MM.1S (cell line): Measurements from ENCODE around the gene CD302.
"Not testable (repeated sequence)": the region's sequence is repeated elsewhere in the genome, so short reads cannot be mapped to it uniquely, and the experiment has no call there.

ENCODE experiments used
- DNase-seq: peaks from one replicate; pipeline ENCODE4 v3.0.0-alpha.2; 2015
- H2AFZ ChIP-seq: fragments of 300-600 bp; sonication (generic); 2 replicates; pipeline ENCODE4 v1.6.0; 2016; ENCODE audit warnings: antibody characterized with exemption, low read length
- H3F3A ChIP-seq: fragments of 300-600 bp; sonication (generic); 2 replicates; pipeline ENCODE4 v1.6.1; 2016; ENCODE audit warnings: mild to moderate bottlenecking, antibody characterized with exemption, low read length, moderate library complexity, mixed read lengths; ENCODE audit not compliant: insufficient read depth
- H3K27ac ChIP-seq: fragments of 300-600 bp; sonication (generic); 2 replicates; pipeline ENCODE4 v1.5.1; 2016; ENCODE audit warnings: mild to moderate bottlenecking, low read length
- H3K27me3 ChIP-seq: fragments of 300-600 bp; sonication (generic); replicated peaks from 2 replicates; pipeline ENCODE4 v1.6.0; 2016; ENCODE audit warnings: low read length; ENCODE audit not compliant: insufficient read depth
- H3K36me3 ChIP-seq: fragments of 300-600 bp; sonication (generic); replicated peaks from 2 replicates; pipeline ENCODE4 v1.6.1; 2016; ENCODE audit warnings: mild to moderate bottlenecking, low read length, mixed read lengths; ENCODE audit not compliant: insufficient read depth
- H3K4me1 ChIP-seq: fragments of 300-600 bp; sonication (generic); 2 replicates; pipeline ENCODE4 v1.6.1; 2016; ENCODE audit warnings: low read length, mixed read lengths
- H3K4me2 ChIP-seq: fragments of 300-600 bp; sonication (generic); 2 replicates; pipeline ENCODE4 v1.6.0; 2016; ENCODE audit warnings: low read depth, low read length
- H3K4me3 ChIP-seq: fragments of 300-600 bp; sonication (generic); 2 replicates; pipeline ENCODE4 v1.5.1; 2016; ENCODE audit warnings: low read length, mixed read lengths
- H3K79me2 ChIP-seq: fragments of 300-600 bp; sonication (generic); 2 replicates; pipeline ENCODE4 v1.6.1; 2016; ENCODE audit warnings: mixed run types, low read length, mixed read lengths
- H3K9ac ChIP-seq: fragments of 300-600 bp; sonication (generic); 2 replicates; pipeline ENCODE4 v1.6.1; 2016; ENCODE audit warnings: low read length, mixed read lengths
- H3K9me2 ChIP-seq: fragments of 300-600 bp; sonication (generic); replicated peaks from 2 replicates; pipeline ENCODE4 v1.6.1; 2016; ENCODE audit warnings: mild to moderate bottlenecking, low read length, mixed read lengths; ENCODE audit not compliant: insufficient read depth
- H3K9me3 ChIP-seq: fragments of 300-600 bp; sonication (generic); replicated peaks from 2 replicates; pipeline ENCODE4 v1.6.1; 2016; ENCODE audit warnings: mild to moderate bottlenecking, low read length, mixed read lengths; ENCODE audit not compliant: insufficient read depth
- H4K20me1 ChIP-seq: fragments of 300-600 bp; sonication (generic); 2 replicates; pipeline ENCODE4 v1.6.1; 2016; ENCODE audit warnings: mild to moderate bottlenecking, low read length, moderate library complexity, mixed read lengths; ENCODE audit not compliant: insufficient read depth
- CTCF ChIP-seq: fragments of 300-600 bp; sonication (generic); IDR thresholded peaks from 2 replicates; pipeline ENCODE4 v1.5.1; 2016; ENCODE audit warnings: antibody characterized with exemption, low read length, mixed read lengths
- EZH2 ChIP-seq: fragments of 300-600 bp; sonication (generic); optimal IDR thresholded peaks from 2 replicates; pipeline ENCODE3; 2017; ENCODE audit warnings: low read depth, mild to moderate bottlenecking, antibody characterized with exemption, low read length, mixed read lengths
- EZH2phosphoT487 ChIP-seq: fragments of 300-600 bp; sonication (generic); IDR thresholded peaks from 2 replicates; pipeline ENCODE4 v1.6.1; 2018; ENCODE audit warnings: antibody characterized with exemption, low read length

CD302 gene

GRCh38 chr2:159748089-159748488 is 49.9 kb downstream of the CD302 start:
- peaks cover 20% of the 10 kb centered on the region for H3K36me3 ChIP-seq
- no peaks in the 10 kb centered on the region for H3K27me3 ChIP-seq
- no peak overlapping the region for H3K9ac ChIP-seq
- no peaks in the 10 kb centered on the region for H3K9me2 ChIP-seq
- peaks cover 62% of the 10 kb centered on the region for H3K79me2 ChIP-seq
- no peak overlapping the region for H3K4me3 ChIP-seq
- H2AFZ ChIP-seq, result no peak overlapping the region
- no peaks in the 10 kb centered on the region for H3K9me3 ChIP-seq
- DNase-seq, result no peak
- H3K4me2 ChIP-seq, result no peak overlapping the region
- no peaks in the 10 kb centered on the region for H3F3A ChIP-seq
- no peak for TF ChIP-seq EZH2
- TF ChIP-seq EZH2phosphoT487, result no peak
- no peak for TF ChIP-seq CTCF
- H4K20me1 ChIP-seq, result no peaks in the 10 kb centered on the region
- no peak overlapping the region for H3K27ac ChIP-seq
- no peaks in the 10 kb centered on the region for H3K4me1 ChIP-seq

GRCh38 chr2:159745237-159745636 is 52.8 kb downstream of the CD302 start:
- H4K20me1 ChIP-seq, H3K4me2 ChIP-seq, DNase-seq, H3F3A ChIP-seq, H3K9me3 ChIP-seq, H3K4me1 ChIP-seq, H2AFZ ChIP-seq, H3K9me2 ChIP-seq, H3K9ac ChIP-seq, H3K4me3 ChIP-seq, H3K27ac ChIP-seq, H3K27me3 ChIP-seq: not testable (repeated sequence)
- H3K36me3 ChIP-seq, result peaks cover 20% of the 10 kb centered on the region
- H3K79me2 ChIP-seq, result peaks cover 63% of the 10 kb centered on the region

GRCh38 chr2:159744363-159744762 is 53.6 kb downstream of the CD302 start:
- Histone ChIP-seq H4K20me1 (no peaks in the 10 kb centered on the region; the same call in 1 of the 2 replicates), H3K9me3 (no peaks in the 10 kb centered on the region), H3K9me2 (no peaks in the 10 kb centered on the region), H2AFZ (no peak overlapping the region), H3K79me2 (peaks cover 64% of the 10 kb centered on the region), H3K27me3 (no peaks in the 10 kb centered on the region), H3F3A (no peaks in the 10 kb centered on the region), H3K36me3 (peaks cover 20% of the 10 kb centered on the region), H3K4me1 (no peaks in the 10 kb centered on the region), H3K4me2 (no peak overlapping the region), H3K9ac (no peak overlapping the region), H3K4me3 (no peak overlapping the region), H3K27ac (no peak overlapping the region)
- DNase-seq, result no peak
- no peak for TF ChIP-seq EZH2
- no peak for TF ChIP-seq CTCF
- no peak for TF ChIP-seq EZH2phosphoT487

- Histone ChIP-seq H3K79me2 (peaks cover 69% of the 10 kb centered on the region), H3K27me3 (no peaks in the 10 kb centered on the region), H3K36me3 (peaks cover 10% of the 10 kb centered on the region), H3F3A (no peaks in the 10 kb centered on the region), H3K27ac (no peak overlapping the region), H3K9me2 (no peaks in the 10 kb centered on the region), H2AFZ (no peak overlapping the region), H3K4me1 (no peaks in the 10 kb centered on the region), H3K4me3 (no peak overlapping the region), H3K4me2 (no peak overlapping the region), H3K9ac (no peak overlapping the region), H4K20me1 (no peaks in the 10 kb centered on the region; the same call in 1 of the 2 replicates), H3K9me3 (no peaks in the 10 kb centered on the region)
- TF ChIP-seq EZH2phosphoT487 (no peak), CTCF (no peak), EZH2 (no peak)
- no peak for DNase-seq
Measured at GRCh38 chr2:159742846-159743245, 55.2 kb downstream of the CD302 start.
